IPS-18c (cell line): ENCODE results near the gene RHOB.

Experiments
- H3K4me3 ChIP-seq: 2 replicates; pipeline ENCODE4 v1.7.0; 2013; ENCODE audit warnings: low read depth, mild to moderate bottlenecking, low read length, moderate library complexity; ENCODE audit not compliant: insufficient read depth
- H3K9me3 ChIP-seq: one replicate; pipeline ENCODE4 v1.6.1; 2013; ENCODE audit warnings: mild to moderate bottlenecking, low read length, moderate library complexity; ENCODE audit not compliant: control insufficient read depth, insufficient read depth

Gene RHOB

DNA sequence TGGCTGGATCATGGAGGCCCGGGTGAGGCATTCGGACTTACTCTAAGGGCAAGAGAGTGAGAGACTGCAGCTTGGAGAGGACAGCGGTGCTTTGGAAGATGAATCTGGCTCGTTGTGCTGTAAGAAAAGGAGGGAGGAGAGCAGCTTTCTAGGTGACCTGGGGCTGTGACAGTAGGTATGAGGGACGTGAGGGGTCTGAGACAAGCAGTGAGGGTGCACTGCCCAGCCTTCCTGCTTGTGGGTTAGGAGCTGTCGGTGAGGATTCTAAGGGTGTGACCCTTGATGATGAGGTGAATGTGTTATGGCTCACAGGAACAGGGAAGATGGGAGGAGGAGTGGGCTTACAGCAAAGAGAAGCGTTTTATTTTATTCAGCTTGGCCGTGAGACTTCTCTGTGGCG lies 27.1 kb upstream of the RHOB start:
- H3K9me3 ChIP-seq, result no peaks in the 10 kb centered on the region
- no peak overlapping the region for H3K4me3 ChIP-seq

DNA sequence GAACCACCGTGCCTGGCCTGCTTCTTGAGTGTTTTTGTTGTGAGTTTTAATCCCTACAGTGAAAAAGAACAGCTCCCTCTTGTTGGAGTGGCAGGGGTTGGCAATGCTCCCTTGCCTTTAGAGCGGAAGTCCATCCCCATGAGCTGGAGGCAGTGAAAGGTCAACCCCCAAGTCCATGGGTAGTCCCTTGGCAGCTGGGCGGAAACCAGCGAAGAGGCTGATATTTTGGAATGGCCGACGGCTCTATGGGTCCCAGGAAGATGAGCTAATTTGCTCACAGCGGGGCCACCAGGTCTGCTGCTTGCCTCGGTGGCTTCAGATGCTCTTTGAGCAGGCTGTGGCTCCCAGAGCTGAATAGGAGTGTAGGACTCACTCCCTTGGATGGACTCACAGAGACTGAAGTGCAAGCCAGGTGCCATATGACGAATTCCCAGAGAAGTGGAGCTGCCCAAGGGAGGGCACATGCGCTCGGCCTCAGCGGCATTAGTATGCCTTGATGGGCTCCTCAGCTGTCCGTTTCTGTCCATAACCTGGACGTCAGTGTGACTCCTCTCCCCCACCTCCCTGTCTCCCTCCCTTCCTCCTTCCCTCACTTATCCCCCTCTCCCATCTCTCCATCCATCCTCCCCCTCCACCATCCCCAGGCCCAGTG lies 25.4 kb upstream of the RHOB start:
- no peaks in the 10 kb centered on the region for H3K9me3 ChIP-seq
- H3K4me3 ChIP-seq, result no peak overlapping the region

DNA sequence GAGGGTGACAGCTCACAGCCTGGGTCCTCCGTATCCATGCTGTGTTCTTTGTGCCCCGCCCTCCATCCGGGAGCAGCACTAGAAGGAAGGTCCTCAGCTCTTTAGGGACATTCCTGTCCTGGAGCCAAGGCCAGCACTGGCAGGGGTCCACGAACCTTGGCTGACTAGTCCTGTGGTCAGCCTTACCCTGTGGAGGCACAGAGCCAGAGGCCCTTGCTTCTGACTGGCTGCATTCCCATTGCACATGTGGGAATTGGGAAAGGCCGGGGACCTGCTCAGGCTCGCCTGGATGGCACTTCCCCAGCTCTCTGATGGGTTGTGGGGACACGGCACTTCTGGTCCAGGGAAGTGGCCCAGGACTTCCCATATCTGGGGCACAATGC lies 24.9 kb upstream of the RHOB start:
- H3K9me3 ChIP-seq, result no peaks in the 10 kb centered on the region
- no peak overlapping the region for H3K4me3 ChIP-seq

DNA sequence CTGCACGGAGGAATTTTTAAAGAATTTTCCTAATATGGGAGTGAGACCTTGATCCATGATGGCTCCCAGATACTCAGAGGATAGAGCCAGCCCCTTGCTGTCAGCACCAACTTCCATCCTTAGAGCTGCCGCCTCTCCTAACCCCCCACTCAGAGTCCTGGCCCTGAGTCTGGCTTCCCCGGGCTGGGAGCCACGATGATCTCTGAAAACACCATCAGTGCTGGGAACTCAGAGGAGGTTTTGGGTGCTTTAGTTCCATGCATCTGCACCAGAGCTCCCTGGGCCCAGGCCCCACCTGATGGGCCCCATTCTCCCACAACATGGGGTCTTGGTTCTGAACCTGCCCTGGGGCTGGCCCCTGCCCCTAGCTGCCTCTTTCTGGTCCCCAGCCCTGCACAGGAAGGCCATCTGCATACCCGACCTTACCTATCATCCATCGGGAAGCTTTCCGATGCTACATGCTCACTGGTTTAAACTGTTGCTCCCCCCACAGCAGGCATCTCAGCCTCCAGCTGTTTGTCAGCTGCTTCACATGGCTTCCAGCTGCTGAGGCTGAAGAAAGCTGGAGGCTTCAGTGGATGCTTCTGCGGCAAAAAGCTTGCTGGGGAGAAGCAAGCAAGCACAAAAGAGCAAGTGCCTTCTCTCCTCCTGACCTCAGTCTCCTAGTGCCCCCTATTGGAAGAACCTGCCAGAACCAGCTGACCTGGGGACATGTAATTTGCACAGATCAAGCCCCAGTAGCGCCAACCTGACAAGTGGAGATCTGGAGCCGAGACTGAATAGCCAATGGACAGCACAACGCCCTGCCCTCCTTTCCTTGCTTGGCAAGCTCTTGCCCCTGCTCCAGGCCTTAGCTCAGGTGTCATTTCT lies 24.2 kb upstream of the RHOB start:
- no peak overlapping the region for H3K4me3 ChIP-seq
- no peaks in the 10 kb centered on the region for H3K9me3 ChIP-seq

DNA sequence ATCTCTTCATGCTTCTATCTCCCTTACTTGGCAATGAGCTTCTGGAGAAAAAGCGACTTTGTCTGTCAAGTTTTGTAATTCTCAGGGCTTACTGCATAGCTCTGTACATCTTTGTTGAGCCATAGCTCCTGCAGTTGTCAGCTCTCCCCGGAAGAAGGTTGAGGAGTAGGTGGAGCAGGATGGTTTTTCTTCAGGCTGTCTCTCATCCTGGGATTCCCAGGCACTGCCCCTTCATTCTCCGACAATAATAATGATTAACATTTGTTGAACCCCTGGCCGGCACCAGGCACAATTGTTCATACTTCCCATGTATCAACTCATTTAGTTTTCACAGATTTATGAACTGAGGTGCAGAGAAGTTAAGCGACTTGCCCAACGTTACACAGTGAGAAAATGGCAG lies 23.5 kb upstream of the RHOB start:
- H3K4me3 ChIP-seq, result no peak overlapping the region
- no peaks in the 10 kb centered on the region for H3K9me3 ChIP-seq

DNA sequence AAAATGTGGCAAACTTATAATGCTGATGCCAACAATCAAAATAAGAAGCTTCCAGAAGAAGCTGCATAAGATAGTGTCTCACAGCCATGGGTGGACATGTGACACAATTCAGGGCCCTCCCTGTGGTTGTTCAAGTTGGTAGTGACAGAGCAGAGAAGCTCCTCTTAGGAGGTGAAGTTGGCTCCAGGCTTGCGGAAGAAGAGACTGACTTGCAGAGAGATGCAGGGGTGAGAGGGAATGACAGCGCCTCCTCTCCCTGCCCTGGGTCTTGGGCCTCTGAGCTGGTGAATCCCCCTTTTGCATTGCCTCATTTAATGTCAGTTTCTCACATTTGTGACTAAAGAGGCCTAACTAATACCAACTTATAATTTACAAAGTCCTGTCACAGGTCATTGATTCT lies 23.0 kb upstream of the RHOB start:
- H3K9me3 ChIP-seq, result no peaks in the 10 kb centered on the region

DNA sequence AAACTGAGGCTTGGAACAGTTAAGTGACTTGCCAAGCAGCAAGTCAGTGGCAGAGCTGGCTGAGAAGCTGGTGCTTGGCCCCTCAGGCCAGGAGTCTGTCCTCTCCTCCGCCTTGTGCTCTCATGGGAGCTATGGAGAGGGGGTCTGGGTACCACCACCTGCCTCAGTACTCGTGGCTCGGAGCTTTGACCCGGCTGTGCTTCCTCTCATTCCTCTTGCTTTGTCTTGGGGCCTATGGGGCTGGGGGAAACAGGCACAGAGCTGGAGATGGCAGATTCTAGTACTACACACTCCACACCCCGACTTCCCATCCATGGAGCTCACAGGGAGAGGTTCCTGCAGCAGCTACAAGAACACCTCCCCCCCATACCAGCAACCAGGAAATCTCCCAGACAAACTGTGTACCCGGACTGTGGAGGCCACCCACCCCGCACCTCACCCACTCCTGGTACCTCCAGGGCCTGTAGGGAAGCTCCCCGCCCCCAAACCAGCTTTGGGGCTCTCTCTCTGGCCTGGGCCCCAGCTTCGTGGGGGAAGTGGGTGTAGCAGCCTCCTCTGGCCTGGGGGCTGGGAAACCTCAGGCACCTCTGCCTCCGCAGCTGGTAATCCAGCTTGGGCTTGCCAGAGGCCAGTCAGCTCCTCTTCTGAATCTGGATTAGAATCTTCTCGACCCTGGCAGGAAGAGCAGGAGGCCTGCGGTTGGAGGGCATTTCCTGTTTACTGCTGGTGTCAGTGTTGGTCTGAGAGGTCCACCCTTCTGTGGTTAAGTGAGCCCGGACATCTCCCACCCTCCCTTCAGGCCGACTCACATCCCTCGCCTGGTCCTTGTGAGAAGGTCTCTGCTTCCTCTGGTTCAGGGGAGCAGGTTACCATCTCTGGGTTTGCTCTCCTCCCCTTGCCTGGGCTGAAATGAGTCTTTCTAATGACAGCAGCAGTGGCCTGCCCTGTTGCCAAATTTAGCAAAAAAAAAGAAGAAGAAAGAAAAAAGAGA lies 22.3 kb upstream of the RHOB start:
- H3K4me3 ChIP-seq, result no peak overlapping the region

More for the DNA sequence above, 23.0 kb upstream of the RHOB start:
- no peak overlapping the region for H3K4me3 ChIP-seq

DNA sequence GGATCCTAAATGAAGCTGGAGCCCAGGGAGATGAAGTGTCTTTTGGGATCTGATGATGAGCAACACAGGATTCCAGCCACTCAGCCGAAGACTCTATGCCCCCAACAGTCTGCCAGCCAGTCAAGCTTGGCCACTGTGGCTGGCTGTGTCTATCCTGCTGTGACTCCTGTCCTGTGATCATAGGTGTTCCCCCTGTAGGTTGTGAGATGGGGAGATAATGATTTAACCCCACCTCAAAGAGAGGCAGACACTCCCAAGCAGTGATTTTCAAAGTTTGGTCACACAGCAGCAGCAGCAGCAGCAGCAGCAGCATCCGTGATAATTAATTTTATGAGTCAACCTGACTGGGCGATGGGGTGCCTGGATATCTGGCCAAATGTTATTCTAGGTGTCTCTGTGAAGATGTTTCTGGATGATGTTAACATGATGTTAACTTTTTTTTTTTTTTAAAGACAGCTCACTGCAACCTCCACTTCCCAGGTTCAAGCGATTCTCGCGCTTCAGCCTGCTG lies 21.4 kb upstream of the RHOB start:
- no peak overlapping the region for H3K4me3 ChIP-seq
- no peaks in the 10 kb centered on the region for H3K9me3 ChIP-seq

More for the DNA sequence above, 22.3 kb upstream of the RHOB start:
- H3K9me3 ChIP-seq, result no peaks in the 10 kb centered on the region

DNA sequence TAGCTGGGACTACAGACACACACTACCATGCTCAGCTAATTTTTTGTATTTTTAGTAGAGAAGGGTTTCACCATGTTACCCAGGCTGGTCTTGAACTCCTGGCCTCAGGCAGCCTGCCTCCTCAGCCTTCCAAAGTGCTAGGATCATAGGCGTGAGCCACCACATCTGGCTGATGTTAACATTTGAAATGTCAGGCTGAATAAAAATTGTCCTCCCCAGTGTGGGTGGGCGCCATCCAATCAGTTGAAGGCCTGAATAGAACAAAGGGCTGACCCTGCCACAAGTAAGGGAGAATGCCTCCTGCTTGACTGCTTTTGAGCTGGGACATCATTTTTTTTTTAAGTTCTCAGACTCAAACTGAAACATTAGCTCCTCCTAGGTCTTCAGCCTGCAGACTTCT lies 21.0 kb upstream of the RHOB start:
- Histone ChIP-seq H3K9me3 (no peaks in the 10 kb centered on the region), H3K4me3 (no peak overlapping the region)

DNA sequence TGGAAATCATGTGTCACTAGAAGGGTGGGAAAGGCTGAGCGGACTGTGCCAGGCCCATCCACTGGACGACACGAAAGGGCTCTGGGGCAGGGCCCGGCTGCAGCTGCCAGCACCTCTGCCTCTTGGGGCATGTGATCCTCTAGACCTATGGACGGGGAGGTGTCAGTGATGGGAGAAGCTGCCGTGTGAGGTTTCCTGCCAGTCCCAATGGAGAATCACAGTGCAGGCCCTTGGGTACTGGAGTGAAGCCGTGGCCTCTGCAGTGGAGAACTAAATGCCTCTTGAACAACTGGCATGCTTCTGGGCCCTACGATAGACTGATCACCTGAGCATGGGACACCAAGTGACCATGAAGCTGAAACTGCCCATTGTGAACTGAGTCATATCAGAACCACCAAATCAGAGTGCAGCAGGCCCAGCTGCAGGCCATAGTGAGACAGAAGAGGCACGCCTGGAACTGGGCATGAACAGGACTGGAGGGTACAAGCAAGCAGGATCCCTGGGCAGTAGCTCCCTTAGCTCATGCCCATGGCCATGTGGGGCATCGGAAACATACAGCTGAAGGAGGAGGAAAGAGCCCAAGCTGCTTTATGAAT lies 18.8 kb upstream of the RHOB start:
- no peaks in the 10 kb centered on the region for H3K9me3 ChIP-seq
- no peak overlapping the region for H3K4me3 ChIP-seq

DNA sequence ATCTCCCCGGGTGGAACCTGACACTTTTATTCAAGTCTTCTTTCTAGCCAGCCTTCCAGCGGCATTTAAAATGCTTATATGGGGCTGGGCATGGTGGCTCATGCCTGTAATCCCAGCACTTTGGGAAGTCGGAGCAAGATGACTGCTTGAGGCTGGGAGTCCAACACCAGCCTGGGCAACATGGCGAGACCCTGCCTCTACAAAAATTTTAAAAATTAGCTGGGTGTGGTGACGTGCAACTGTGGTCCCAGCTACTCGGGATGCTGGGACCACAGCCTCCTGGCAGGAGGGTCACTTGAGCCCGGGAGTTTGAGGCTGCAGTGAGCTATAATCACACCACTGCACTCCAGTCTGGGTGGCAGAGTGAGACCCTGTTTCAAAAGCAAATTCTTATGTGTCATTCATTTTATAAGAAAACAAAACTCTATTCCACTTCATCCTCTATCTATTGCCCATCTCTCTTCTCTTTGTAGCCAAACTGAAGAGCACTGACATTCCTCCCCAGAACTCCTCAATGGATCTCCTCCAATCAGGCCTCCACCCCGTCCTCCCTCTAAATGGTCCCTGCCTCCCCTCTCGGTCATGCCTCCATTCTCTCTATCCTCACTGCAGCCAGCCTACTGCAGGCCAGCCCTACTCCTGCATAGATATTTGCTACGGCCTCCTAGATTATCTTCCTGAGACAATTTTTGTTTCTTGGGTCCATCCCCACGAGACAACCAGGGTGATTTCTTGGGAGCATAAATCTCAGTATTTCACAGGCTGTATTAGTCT lies 18.0 kb upstream of the RHOB start:
- Histone ChIP-seq H3K9me3 (no peaks in the 10 kb centered on the region), H3K4me3 (no peak overlapping the region)

DNA sequence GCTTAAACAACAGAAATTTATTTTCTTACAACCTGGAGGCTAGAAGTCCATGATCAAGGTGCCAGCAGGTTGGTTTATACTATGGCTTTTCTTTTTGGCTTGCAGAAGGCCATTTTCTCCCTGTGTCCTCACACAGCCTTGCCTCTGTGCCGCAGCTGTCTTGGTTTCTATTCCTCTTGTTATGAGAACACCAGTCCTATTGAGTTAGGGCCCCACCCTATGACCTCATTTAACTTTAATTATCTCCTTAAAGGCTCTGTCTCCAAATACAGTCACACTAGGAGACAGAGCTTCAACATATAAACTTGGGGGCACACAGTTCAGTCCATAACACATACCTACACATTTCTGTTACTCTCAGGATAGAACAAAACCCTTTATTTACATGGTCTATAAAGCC lies 17.3 kb upstream of the RHOB start:
- no peaks in the 10 kb centered on the region for H3K9me3 ChIP-seq
- no peak overlapping the region for H3K4me3 ChIP-seq

DNA sequence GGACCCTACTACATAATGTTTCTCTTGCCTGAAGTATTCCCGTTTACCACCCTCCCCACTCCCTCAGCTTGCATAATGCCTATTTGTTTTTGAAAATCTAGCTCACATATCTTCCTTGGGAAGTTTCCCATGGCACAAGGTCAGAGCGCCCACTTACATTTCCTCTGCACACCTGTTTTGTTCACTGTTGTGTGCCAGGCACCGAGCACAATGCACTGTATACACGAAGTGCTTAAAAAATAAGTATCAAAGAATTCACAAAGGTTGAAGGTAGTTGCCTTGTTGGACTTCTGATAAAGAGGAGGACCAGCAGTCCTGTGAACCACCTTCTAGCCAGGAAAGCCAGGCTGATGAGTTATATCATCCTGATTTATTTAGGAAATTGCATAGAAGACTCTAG lies 16.8 kb upstream of the RHOB start:
- Histone ChIP-seq H3K9me3 (no peaks in the 10 kb centered on the region), H3K4me3 (no peak overlapping the region)

DNA sequence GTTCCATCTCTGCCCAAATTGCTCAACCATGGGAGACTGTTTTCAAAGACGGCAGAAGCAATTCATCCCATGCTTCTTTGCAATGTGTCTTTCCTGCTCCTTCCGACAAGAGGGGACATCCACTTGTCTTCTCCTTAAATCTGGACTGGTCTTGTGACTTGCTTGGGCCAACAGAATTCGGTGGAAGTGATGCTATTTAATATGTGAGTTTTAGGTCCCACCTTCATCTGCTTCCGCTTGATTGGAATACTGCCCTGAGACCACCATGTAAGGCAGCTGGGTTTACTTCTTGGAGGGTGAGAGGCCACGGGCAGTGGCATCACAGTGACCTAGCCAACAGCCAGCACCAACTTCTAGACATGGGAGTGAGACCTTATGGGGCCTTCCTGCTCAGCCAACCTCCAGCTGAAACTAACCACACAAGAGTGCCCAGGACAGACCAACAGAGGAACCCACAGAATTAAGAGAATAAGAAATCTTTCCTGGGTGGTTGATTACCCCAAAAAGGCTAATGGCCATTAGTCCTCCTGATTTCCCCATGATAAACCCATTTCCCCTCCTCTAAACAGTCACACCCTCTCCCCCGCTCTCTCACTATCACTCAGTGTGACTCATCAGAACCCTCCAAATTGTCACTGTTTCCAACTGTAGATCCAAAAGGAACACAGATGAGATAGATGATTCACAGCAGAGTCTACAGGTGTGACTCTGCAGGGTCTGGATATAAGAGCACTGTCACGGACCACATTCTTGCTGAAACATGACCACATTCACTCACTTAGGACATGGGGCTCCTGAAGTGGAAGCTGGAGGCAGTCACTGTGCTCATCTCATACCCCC lies 16.2 kb upstream of the RHOB start:
- no peaks in the 10 kb centered on the region for H3K9me3 ChIP-seq
- no peak overlapping the region for H3K4me3 ChIP-seq

DNA sequence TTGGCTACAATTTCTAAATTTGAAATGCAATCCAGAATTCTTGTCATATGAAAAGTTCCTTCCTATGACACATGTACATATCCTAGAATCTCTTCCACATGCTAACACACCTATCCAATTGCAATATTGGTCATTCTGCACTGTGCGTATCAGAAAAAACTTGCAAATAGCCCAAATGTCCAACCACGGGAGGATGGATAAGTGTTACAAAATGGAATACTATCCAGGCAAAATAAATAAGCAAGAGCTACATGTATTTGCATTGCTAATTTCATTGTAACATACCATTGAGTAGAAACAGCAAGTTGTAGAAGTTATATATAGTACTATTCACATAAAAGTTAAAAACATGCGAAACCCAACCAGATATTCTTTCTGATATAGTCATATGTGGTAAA lies 15.6 kb upstream of the RHOB start:
- H3K9me3 ChIP-seq, result no peaks in the 10 kb centered on the region
- H3K4me3 ChIP-seq, result no peak overlapping the region

DNA sequence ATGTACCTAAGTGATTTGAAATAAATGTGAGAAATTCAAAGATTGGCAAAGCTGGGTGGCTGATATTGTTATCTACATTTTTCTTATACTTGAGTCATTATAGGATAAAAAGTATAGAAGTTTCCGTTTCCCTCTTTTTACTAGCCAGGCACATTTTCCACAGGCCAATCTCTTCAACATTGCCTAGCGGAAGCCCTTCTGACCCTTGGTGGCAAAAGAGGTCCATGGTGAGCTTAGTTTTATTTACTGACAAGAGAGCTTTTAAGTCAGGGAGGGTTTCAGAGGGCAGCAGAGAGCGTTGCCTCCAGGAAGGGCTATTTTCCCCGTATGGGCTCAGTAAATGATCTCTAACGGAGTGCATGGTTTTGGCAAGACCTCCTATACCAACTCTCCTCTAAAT lies 15.1 kb upstream of the RHOB start:
- no peaks in the 10 kb centered on the region for H3K9me3 ChIP-seq
- no peak overlapping the region for H3K4me3 ChIP-seq
